Measurements from ENCODE around the gene GALNS. TPM values are rescaled to one million over a fixed set of nuclear protein-coding genes. Genes with fewer than 3 reads are reported as not detected.

Gene GALNS
- total and polyA plus RNA-seq, 2 of the 13 experiments (the other 11 are each of a cell fraction or from before 2014, with no cell fraction given), result 9.2 to 9.8 TPM

- TF ChIP-seq NFAT5 (CRISPR knock-in tag; IDR thresholded peaks at IDR 0.05), result peak; percentile 87; the same call in 1 of the 2 replicates
- 0 out of 2 replicates have a peak, but pooled peaks have one; percentile 24 for TF ChIP-seq THAP11 (CRISPR knock-in tag; IDR thresholded peaks at IDR 0.05)
- peak; percentile 97 for TF ChIP-seq DZIP1 (CRISPR knock-in tag; IDR thresholded peaks at IDR 0.05)
- 0 out of 2 replicates have a peak, but pooled peaks have one; percentile 70 for TF ChIP-seq ZSCAN29 (CRISPR knock-in tag; conservative IDR thresholded peaks at IDR 0.05)
- TF ChIP-seq REXO4 (CRISPR knock-in tag; IDR thresholded peaks at IDR 0.05; ENCODE audit: borderline replicate concordance), result peak; percentile 42; the same call in 1 of the 2 replicates
- peak; percentile 88 for TF ChIP-seq SAFB2 (CRISPR knock-in tag; IDR thresholded peaks at IDR 0.05; ENCODE audit: borderline replicate concordance, low read depth)
- peak; percentile 85; the same call in 1 of the 2 replicates for TF ChIP-seq ZBTB39 (CRISPR knock-in tag; IDR thresholded peaks at IDR 0.05)
- 0 out of 2 replicates have a peak, but pooled peaks have one; percentile 83 for TF ChIP-seq KAT7 (CRISPR knock-in tag; IDR thresholded peaks at IDR 0.05; ENCODE audit: borderline replicate concordance)
- peak; percentile 90; the same call in 1 of the 2 replicates for TF ChIP-seq ZNF816 (CRISPR knock-in tag; IDR thresholded peaks at IDR 0.05; ENCODE audit: borderline replicate concordance)
- peak; percentile 94 for TF ChIP-seq ZNF547 (CRISPR knock-in tag; IDR thresholded peaks at IDR 0.05)
- peak; percentile 49; the same call in 1 of the 2 replicates for TF ChIP-seq SKIL (CRISPR knock-in tag; IDR thresholded peaks at IDR 0.05; ENCODE audit: borderline replicate concordance)
- peak; percentile 85; the same call in 1 of the 2 replicates for TF ChIP-seq HOXA9 (CRISPR knock-in tag; IDR thresholded peaks at IDR 0.05; ENCODE audit: borderline replicate concordance)
- no peak; the same call in 1 of the 2 replicates for TF ChIP-seq ZNF558 (CRISPR knock-in tag; IDR thresholded peaks at IDR 0.05; ENCODE audit: borderline replicate concordance)
- TF ChIP-seq ZNF564 (CRISPR knock-in tag; IDR thresholded peaks at IDR 0.05), result peak; percentile 78
- peak; percentile 92 for TF ChIP-seq ZNF263 (CRISPR knock-in tag; IDR thresholded peaks at IDR 0.05)
These were observed 71.4 kb downstream of the GALNS start, which contains the start of gene PIEZO1 (continued) for GRCh38 chr16:88785106-88785924.
